CD14-positive monocyte (primary cell): Measurements from ENCODE around the gene CABP4. TPM values are rescaled to one million over a fixed set of nuclear protein-coding genes. Genes with fewer than 3 reads are reported as not detected.

Source experiments
- DNase-seq, 3 donors: peaks; one replicate each; pipeline ENCODE4 v3.0.0-alpha.2; 2011 to 2022
- H2AFZ ChIP-seq: 2 replicates; pipeline ENCODE4 v1.6.0; 2012; ENCODE audit warnings: mild to moderate bottlenecking, low read depth, low read length, inconsistent platforms; ENCODE audit not compliant: insufficient read depth, poor library complexity, severe bottlenecking
- H3K27ac ChIP-seq, 2 donors: 1 replicate in 1 of 2; 2 replicates in 1 of 2; pipeline ENCODE4 v1.5.1; 2012 to 2013; ENCODE audit warnings: low read length in 2 of 2, control low read depth in 1 of 2, inconsistent platforms in 1 of 2, low read depth in 1 of 2, mild to moderate bottlenecking in 1 of 2
- H3K27me3 ChIP-seq, 2 donors: one replicate each; pipeline versions ENCODE4 v1.6.0 to v1.6.1; 2011 to 2013; ENCODE audit warnings: low read length in 2 of 2; ENCODE audit not compliant: control insufficient read depth in 2 of 2, insufficient read depth in 2 of 2
- H3K36me3 ChIP-seq, 2 donors: replicated peaks in 1 of 2; 1 replicate in 1 of 2; 2 replicates in 1 of 2; pipeline versions ENCODE4 v1.5.1 to v1.6.1; 2012 to 2013; ENCODE audit warnings: low read length in 2 of 2, control low read depth in 1 of 2, inconsistent platforms in 1 of 2, mild to moderate bottlenecking in 1 of 2; ENCODE audit not compliant: insufficient read depth in 2 of 2, control insufficient read depth in 1 of 2
- H3K4me1 ChIP-seq, 2 donors: 1 replicate in 1 of 2; 2 replicates in 1 of 2; pipeline versions ENCODE4 v1.5.1 to v1.6.1; 2012 to 2013; ENCODE audit warnings: low read length in 2 of 2, control low read depth in 1 of 2, inconsistent platforms in 1 of 2, mild to moderate bottlenecking in 1 of 2, moderate library complexity in 1 of 2; ENCODE audit not compliant: insufficient read depth in 2 of 2, control insufficient read depth in 1 of 2
- H3K4me2 ChIP-seq: replicated peaks from 2 replicates; pipeline ENCODE3; 2012; ENCODE audit warnings: low read length, moderate library complexity, mild to moderate bottlenecking; ENCODE audit not compliant: poor library complexity, severe bottlenecking; ENCODE audit errors: extremely low read depth
- H3K4me3 ChIP-seq, 3 experiments: fragments of 200-600 bp in 1 of 3; sonication (generic) in 1 of 3; replicated peaks in 1 of 3; 1 replicate in 2 of 3; 2 replicates in 1 of 3; pipeline ENCODE4 v1.5.1; 2011 to 2013; ENCODE audit warnings: low read length in 3 of 3, mild to moderate bottlenecking in 3 of 3, control low read depth in 2 of 3, low read depth in 2 of 3, inconsistent platforms in 1 of 3, moderate library complexity in 1 of 3
- H3K79me2 ChIP-seq: 2 replicates; pipeline ENCODE4 v1.6.0; 2012; ENCODE audit warnings: mild to moderate bottlenecking, control low read depth, inconsistent platforms, low read length, moderate library complexity; ENCODE audit not compliant: insufficient read depth
- H3K9ac ChIP-seq: 2 replicates; pipeline ENCODE4 v1.6.0; 2017; ENCODE audit warnings: low read length, mild to moderate bottlenecking; ENCODE audit not compliant: insufficient read depth, poor library complexity, severe bottlenecking
- H3K9me3 ChIP-seq, 2 donors: replicated peaks in 1 of 2; 1 replicate in 1 of 2; 2 replicates in 1 of 2; pipeline versions ENCODE4 v1.5.1 to v1.6.1; 2012 to 2013; ENCODE audit warnings: low read length in 2 of 2, control low read depth in 1 of 2; ENCODE audit not compliant: control insufficient read depth in 1 of 2, insufficient read depth in 1 of 2
- H4K20me1 ChIP-seq: 2 replicates; pipeline ENCODE4 v1.6.0; 2012; ENCODE audit warnings: mild to moderate bottlenecking, low read length, control low read depth, moderate library complexity; ENCODE audit not compliant: insufficient read depth
- H3K27ac Mint-ChIP-seq, 7 donors: one replicate each; pipeline ENCODE4 v1.8.0; 2020; ENCODE audit warnings: mild to moderate bottlenecking in 7 of 7, mixed read lengths in 7 of 7, moderate library complexity in 6 of 7, inconsistent platforms in 2 of 7
- H3K27me3 Mint-ChIP-seq, 3 donors: one replicate each; pipeline ENCODE4 v1.8.0; 2021 to 2022; ENCODE audit warnings: low read depth in 3 of 3, mild to moderate bottlenecking in 3 of 3, mixed read lengths in 3 of 3, moderate library complexity in 3 of 3, inconsistent platforms in 1 of 3
- H3K36me3 Mint-ChIP-seq, 2 donors: one replicate each; pipeline ENCODE4 v1.8.0; 2020; ENCODE audit warnings: mixed read lengths in 2 of 2, inconsistent platforms in 1 of 2, mild to moderate bottlenecking in 1 of 2
- H3K4me1 Mint-ChIP-seq: one replicate; pipeline ENCODE4 v1.8.0; 2020; ENCODE audit warnings: mild to moderate bottlenecking, mixed read lengths
- H3K4me3 Mint-ChIP-seq, 2 donors: one replicate each; pipeline ENCODE4 v1.8.0; 2020; ENCODE audit warnings: mild to moderate bottlenecking in 2 of 2, mixed read lengths in 2 of 2, moderate library complexity in 1 of 2
- H3K9me3 Mint-ChIP-seq, 7 donors: one replicate each; pipeline ENCODE4 v1.8.0; 2020 to 2022; ENCODE audit warnings: mixed read lengths in 7 of 7, mild to moderate bottlenecking in 6 of 7, moderate library complexity in 6 of 7, inconsistent platforms in 2 of 7
- CTCF ChIP-seq: fragments of 200-600 bp; IDR thresholded peaks from one replicate; pipeline ENCODE4 v1.8.0; 2022; ENCODE audit warnings: antibody characterized with exemption, mild to moderate bottlenecking
- WGBS: methylation state at CpG from one replicate; pipeline ENCODE4 v1.1.5; 2013; ENCODE audit warnings: missing lambda C conversion rate; ENCODE audit not compliant: insufficient coverage; 5-methylcytosine and 5-hydroxymethylcytosine counted together
- intact Hi-C, 2 donors: fragments of 100-400 bp; cut with micrococcal nuclease; formaldehyde crosslinking; loops; one replicate each; pipeline versions ENCODE4 v1.15.0 to v1.15.1; 2023
- polyA plus RNA-seq, 3 donors: library from polyadenylated mRNA; depleted of rRNA in 1 of 3; unstranded in 2 of 3; stranded (reverse) in 1 of 3; fragments of 300-500 nt in 2 of 3; fragments of >200 nt in 1 of 3; fragmentation: Illumina TruSeq in 2 of 3; gene quantifications; 1 replicate in 2 of 3; 2 replicates in 1 of 3; pipeline ENCODE4 v1.2.3, GENCODE V29; 2012 to 2021

The CABP4 gene
- polyA plus RNA-seq, 3 donors, result 0.28 to 1.7 TPM; not detected in 1

- no peak for DNase-seq
- Histone ChIP-seq H3K36me3 (peaks cover 69 to 88% of the 10 kb centered on the region in 2 donors), H3K27ac (no peak overlapping the region), H3K9ac (no peak overlapping the region), H3K4me3 (no peak overlapping the region), H4K20me1 (peaks cover 95% of the 10 kb centered on the region), H3K79me2 (peaks cover 30% of the 10 kb centered on the region), H3K27me3 (no peaks in the 10 kb centered on the region), H3K9me3 (no peaks in the 10 kb centered on the region), H3K4me2 (no peak overlapping the region), H3K4me1 (peaks cover 13 to 14% of the 10 kb centered on the region in 2 donors), H2AFZ (no peak overlapping the region)
- H3K36me3 Mint-ChIP-seq, result peaks cover 64 to 85% of the 10 kb centered on the region in 2 donors
- WGBS, result 95% methylated on average over 19 of the region's 23 CpGs
- H3K27ac Mint-ChIP-seq, result peak overlapping the region in 2 of 7 donors; percentile 37 to 54
- no peaks in the 10 kb centered on the region for H3K27me3 Mint-ChIP-seq
- no peak for TF ChIP-seq CTCF
- intact Hi-C loops, result no loop called here
- H3K9me3 Mint-ChIP-seq, result no peaks in the 10 kb centered on the region
- H3K4me1 Mint-ChIP-seq, result peaks cover 14% of the 10 kb centered on the region
- no peak overlapping the region for H3K4me3 Mint-ChIP-seq
These were observed 35.0 kb downstream of the CABP4 start for GRCh38 chr11:67489885-67490726.

- H3K27ac Mint-ChIP-seq, result peak overlapping the region in 1 of 7 donors; percentile 55
- Histone ChIP-seq H3K9ac (no peak overlapping the region), H3K79me2 (peaks cover 24% of the 10 kb centered on the region), H3K4me1 (peaks cover 8% of the 10 kb centered on the region in 2 donors), H4K20me1 (peaks cover 97% of the 10 kb centered on the region), H3K9me3 (no peaks in the 10 kb centered on the region), H3K4me2 (no peak overlapping the region), H3K36me3 (peaks cover 75 to 94% of the 10 kb centered on the region in 2 donors), H3K4me3 (no peak overlapping the region), H3K27me3 (no peaks in the 10 kb centered on the region), H2AFZ (no peak overlapping the region), H3K27ac (no peak overlapping the region)
- H3K9me3 Mint-ChIP-seq, result no peaks in the 10 kb centered on the region
- H3K4me3 Mint-ChIP-seq, result no peak overlapping the region
- no peak for DNase-seq
- intact Hi-C loops, result no loop called here
- 97% methylated on average over 9 of the region's 15 CpGs for WGBS
- H3K27me3 Mint-ChIP-seq, result no peaks in the 10 kb centered on the region
- TF ChIP-seq CTCF, result no peak
- H3K36me3 Mint-ChIP-seq, result peaks cover 66 to 91% of the 10 kb centered on the region in 2 donors
- peaks cover 8% of the 10 kb centered on the region for H3K4me1 Mint-ChIP-seq
These were observed 35.5 kb downstream of the CABP4 start for GRCh38 chr11:67490727-67491065.
